Bladder microvascular endothelial cell (primary cell): ENCODE measurements around the gene RAB6B. TPM values are rescaled to one million over a fixed set of nuclear protein-coding genes. Genes with fewer than 3 reads are reported as not detected.

Experiments used
- total RNA-seq: library from RNA; depleted of rRNA; stranded (reverse); fragments of >200 nt; gene quantifications from 2 replicates; pipeline ENCODE4 v1.2.3, GENCODE V29; 2014

RAB6B gene
- 0.32 and 2.1 TPM in 2 replicates for total RNA-seq

DNA sequence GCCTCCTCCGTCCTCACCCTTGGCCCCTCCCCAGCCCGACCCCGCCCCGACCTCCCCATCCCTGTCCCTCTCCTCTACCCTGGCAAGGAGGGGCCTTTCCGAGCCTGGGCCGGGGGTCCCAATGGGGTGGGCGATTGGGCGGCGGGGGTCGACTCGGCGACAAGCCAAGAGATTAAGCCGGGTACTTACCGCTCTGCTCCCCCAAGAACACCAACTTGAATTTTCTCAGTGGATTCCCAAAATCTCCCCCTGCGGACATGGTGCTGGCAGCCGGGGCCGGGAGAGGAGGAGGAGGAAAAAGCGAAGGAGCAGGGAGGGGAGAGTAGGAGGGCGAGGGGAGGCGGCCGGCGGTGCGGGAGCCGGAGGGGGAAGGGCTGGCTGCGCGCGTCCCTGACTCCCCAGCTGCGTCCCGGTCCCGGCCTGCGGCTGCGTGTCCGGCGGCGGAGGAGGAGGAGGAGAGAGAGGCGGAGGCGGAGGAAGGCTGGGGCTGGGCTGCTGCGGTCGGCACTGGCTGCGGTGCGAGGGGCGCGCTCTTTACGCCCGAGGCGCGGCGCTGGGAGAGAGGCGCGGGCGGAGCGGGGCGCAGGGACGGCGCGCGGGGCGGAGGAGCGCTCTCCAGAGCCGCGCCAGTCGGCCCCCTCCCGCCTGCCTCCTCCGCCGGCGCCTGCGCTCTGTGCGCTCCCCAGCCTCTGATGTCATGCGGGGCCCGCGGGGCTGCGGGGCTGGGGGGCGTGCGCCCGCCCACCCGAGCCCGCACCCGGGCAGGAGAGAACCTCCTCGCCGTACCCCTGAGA is at the start of gene RAB6B:
RAB6B (minus strand) TSS at position 675 of the 794 bp plus-strand sequence; CDS start at position 259, 416 bp downstream.

DNA sequence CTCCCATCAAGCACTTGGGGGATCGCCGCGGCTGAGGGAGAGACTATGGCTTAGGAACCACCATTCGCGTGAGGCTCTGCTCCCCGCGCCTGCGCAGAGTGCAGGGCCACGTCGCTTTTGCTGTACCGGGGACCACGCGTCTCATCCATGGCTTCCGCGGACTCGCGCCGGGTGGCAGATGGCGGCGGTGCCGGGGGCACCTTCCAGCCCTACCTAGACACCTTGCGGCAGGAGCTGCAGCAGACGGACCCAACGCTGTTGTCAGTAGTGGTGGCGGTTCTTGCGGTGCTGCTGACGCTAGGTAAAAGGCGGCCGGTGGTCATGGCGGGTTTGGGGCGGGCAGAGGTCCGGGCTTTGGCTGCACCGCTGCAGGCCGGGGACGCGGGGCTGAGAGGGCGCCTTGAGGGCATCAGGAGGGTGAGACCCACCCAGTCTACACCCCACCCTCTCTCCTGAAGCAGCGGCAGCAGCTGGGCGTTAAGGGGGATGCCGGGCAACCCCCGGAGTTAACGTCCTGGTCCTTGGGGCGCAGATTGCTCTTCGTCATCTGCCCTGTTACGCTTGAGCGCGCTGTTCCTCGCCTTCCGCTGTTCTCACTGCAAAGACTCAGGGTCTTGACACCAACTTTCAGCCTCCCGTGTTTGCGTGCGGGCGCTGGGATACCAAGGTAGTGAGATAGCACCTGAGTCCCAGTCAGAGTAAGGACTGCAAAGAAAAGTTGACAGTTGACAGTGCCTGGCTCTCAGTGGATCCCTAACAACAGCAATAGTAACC is 89.8 kb downstream of the RAB6B start, which contains the start of gene SRPRB:
SRPRB (plus strand) TSS at position 114 of the 774 bp plus-strand sequence; CDS start at position 148, 34 bp downstream.

Other genes starting within 250 kb of the RAB6B start
- gene TOPBP1, start 233.9 kb downstream of the RAB6B start, total RNA-seq = 27.5 and 40.8 TPM in 2 replicates
- 0.19 TPM in 1 of 2 replicates, not detected in the other for gene TF, start 149.5 kb downstream of the RAB6B start, total RNA-seq
- 40.8 and 47.4 TPM in 2 replicates for gene SRPRB, start 90.1 kb downstream of the RAB6B start, total RNA-seq
- gene SLCO2A1, start 134.0 kb upstream of the RAB6B start, total RNA-seq = 1.3 and 3.5 TPM in 2 replicates